Neutrophil (primary cell): ENCODE measurements around the gene SUPT3H.

Experiments
- H3K27ac ChIP-seq: fragments of 200-600 bp; sonication (generic); 2 replicates; pipeline ENCODE4 v1.5.1; 2016; ENCODE audit warnings: mild to moderate bottlenecking, moderate library complexity
- H3K27me3 ChIP-seq: fragments of 200-600 bp; sonication (generic); 2 replicates; pipeline ENCODE4 v1.6.0; 2016; ENCODE audit warnings: mild to moderate bottlenecking
- H3K36me3 ChIP-seq: fragments of 200-600 bp; sonication (generic); 2 replicates; pipeline ENCODE4 v1.5.1; 2017
- H3K4me1 ChIP-seq, 2 experiments: fragments of 200-600 bp in 1 of 2; sonication (generic) in 1 of 2; 1 replicate in 1 of 2; 2 replicates in 1 of 2; pipeline versions ENCODE4 v1.5.1 to v1.6.1; 2013 to 2016; ENCODE audit warnings: low read depth in 1 of 2, low read length in 1 of 2, mild to moderate bottlenecking in 1 of 2, moderate library complexity in 1 of 2; ENCODE audit not compliant: control insufficient read depth in 1 of 2, insufficient read depth in 1 of 2
- H3K4me3 ChIP-seq, 2 experiments: fragments of 200-600 bp in 1 of 2; sonication (generic) in 1 of 2; 1 replicate in 1 of 2; 2 replicates in 1 of 2; pipeline ENCODE4 v1.5.1; 2013 to 2016; ENCODE audit warnings: low read depth in 1 of 2, low read length in 1 of 2, mild to moderate bottlenecking in 1 of 2, moderate library complexity in 1 of 2
- H3K9me3 ChIP-seq: fragments of 200-600 bp; sonication (generic); 2 replicates; pipeline ENCODE4 v1.5.1; 2016
- TF ChIP-seq, protein P1 (sequence below): fragments of 200-600 bp; sonication (generic); IDR thresholded peaks from 2 replicates; pipeline ENCODE4 v1.5.1; 2016; ENCODE audit warnings: antibody characterized with exemption

Gene SUPT3H

DNA sequence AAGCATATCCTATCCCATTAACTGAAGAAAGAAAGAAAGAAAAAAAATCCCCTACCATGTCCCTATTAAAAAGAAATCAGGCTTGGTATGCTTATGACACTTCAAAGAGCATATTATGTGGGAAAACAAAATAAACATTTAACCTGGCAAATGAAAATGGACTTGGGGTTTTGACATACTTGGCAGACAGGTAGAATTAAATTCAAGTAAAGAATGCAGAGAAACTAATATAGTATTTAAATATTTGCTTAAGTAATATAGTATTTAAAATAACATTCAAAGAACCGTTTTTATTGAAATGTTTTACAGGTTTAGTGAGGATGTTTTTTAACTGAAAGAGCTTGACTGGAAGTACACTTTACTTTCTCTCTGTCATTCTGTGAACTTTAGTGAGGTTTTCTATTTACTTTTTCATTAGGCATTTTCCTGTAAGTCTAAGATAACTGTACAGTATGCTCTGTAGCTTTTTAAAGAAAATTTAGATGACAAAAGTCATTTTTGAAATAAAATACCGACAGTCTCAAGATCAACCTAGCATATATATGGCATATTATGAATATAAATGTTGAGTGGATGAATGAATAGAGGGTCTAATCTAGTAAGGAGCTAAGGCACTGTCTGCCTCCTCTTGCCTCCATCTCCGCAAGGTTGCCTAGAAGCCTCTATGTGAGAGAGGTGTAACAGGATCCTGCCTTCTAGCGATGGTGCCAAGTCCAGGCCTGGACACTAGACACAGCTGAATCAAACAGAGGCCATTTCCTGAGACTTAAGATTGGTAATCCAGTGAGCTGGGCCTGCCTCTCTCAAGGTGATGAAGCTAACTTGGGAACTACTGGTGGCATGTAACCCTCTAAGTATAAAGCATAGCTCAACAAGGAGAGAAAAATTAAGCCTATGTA is 394.0 kb downstream of the SUPT3H start:
- H3K4me3 ChIP-seq: no peak overlapping the region
- no peaks in the 10 kb centered on the region for H3K27me3 ChIP-seq
- H3K9me3 ChIP-seq: no peaks in the 10 kb centered on the region
- TF ChIP-seq, protein P1, sequence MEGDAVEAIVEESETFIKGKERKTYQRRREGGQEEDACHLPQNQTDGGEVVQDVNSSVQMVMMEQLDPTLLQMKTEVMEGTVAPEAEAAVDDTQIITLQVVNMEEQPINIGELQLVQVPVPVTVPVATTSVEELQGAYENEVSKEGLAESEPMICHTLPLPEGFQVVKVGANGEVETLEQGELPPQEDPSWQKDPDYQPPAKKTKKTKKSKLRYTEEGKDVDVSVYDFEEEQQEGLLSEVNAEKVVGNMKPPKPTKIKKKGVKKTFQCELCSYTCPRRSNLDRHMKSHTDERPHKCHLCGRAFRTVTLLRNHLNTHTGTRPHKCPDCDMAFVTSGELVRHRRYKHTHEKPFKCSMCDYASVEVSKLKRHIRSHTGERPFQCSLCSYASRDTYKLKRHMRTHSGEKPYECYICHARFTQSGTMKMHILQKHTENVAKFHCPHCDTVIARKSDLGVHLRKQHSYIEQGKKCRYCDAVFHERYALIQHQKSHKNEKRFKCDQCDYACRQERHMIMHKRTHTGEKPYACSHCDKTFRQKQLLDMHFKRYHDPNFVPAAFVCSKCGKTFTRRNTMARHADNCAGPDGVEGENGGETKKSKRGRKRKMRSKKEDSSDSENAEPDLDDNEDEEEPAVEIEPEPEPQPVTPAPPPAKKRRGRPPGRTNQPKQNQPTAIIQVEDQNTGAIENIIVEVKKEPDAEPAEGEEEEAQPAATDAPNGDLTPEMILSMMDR: no peak
- H3K4me1 ChIP-seq: no peaks in the 10 kb centered on the region
- H3K36me3 ChIP-seq: no peaks in the 10 kb centered on the region
- no peak overlapping the region for H3K27ac ChIP-seq

DNA sequence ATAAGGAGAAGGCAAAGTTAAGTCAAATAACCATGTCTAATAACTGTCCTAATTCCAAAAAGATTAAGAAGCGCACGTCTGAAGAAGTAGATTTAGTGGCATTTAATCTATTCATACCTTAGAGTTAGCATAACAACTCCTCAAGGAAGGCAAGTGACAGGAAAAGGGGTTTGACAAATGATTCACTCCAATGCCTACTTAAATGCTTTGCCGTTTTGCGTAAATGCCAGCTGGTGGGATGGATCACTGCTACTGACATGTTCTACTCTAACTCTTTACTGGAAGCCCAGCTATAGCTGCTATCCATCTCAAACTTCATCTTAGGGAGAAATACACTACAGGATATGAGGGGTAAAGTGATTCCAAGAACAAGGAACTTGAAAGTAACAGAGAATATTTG is 396.9 kb downstream of the SUPT3H start:
- no peak overlapping the region for H3K4me3 ChIP-seq
- TF ChIP-seq, protein P1: no peak
- H3K36me3 ChIP-seq: no peaks in the 10 kb centered on the region
- H3K27ac ChIP-seq: no peak overlapping the region
- H3K27me3 ChIP-seq: no peaks in the 10 kb centered on the region
- H3K9me3 ChIP-seq: no peaks in the 10 kb centered on the region
- no peaks in the 10 kb centered on the region for H3K4me1 ChIP-seq

DNA sequence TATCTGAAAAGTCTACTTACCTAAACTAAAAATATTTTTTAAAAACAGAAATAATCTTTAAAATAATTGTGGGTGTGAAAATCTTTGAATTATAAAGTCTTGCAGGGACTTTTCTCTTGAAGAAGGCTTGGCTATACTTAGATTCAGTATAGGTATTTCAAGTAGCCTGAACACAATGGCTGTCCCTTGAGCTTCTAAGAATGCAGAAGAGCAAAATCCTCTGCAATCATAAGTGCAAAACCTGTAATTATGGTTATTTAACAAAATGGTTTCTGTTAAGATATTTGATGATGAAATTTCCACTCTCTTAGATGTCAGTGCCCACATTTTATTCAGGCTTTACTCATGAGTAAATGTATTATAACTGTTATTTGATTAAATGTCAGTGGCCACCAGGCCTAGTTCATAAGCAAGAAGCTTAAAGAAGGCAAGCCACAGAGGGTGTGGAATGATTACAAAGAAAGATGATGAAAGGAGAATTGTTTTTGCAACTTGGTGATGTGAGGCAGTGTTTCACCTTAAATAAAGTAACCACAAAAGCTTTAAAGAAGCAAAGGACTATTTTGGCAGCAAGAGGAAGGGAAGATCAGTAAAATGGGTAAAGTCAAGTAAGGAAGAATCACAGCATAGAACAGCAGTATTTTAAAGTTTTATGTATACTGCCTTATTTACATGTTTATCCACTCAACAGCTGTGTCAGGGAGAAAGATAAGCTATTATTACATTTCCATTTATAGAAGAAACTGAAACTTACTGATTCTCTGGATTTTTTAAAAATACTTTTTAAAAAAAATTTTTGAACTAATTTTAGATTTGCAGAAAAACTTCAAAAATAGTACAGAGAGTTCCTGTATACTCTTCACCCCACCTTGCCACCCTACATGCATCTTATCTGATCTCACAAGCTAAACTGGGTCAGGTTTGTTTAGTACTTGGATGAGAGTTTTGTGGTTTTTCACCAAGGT is 400.8 kb downstream of the SUPT3H start:
- H3K27ac ChIP-seq: no peak overlapping the region
- TF ChIP-seq, protein P1: no peak

DNA sequence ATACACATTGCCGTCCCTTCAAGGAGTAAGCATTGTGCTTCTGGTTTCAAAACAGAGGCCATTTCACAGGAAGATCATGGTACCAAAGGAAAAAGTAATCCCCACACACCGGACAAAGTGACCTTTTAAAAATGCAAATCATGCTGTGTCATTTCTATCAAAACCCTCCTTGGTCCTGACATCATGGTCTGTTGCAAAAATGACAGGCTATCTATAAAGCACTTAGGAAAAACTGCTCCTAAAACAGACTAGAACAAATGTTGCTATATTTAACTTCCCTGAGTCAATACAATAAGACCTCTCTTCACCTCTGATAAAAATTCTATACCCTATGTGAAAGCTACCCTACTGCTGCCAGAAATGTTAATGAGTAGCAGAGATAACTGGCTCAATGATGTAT is 403.2 kb downstream of the SUPT3H start:
- no peaks in the 10 kb centered on the region for H3K9me3 ChIP-seq
- no peaks in the 10 kb centered on the region for H3K36me3 ChIP-seq
- H3K27ac ChIP-seq: no peak overlapping the region
- H3K4me3 ChIP-seq: no peak overlapping the region
- TF ChIP-seq, protein P1: no peak
- H3K4me1 ChIP-seq: no peaks in the 10 kb centered on the region
- no peaks in the 10 kb centered on the region for H3K27me3 ChIP-seq

More for the DNA sequence above, 400.8 kb downstream of the SUPT3H start:
- H3K4me3 ChIP-seq: no peak overlapping the region
- no peaks in the 10 kb centered on the region for H3K36me3 ChIP-seq
- H3K27me3 ChIP-seq: no peaks in the 10 kb centered on the region
- H3K9me3 ChIP-seq: no peaks in the 10 kb centered on the region
- H3K4me1 ChIP-seq: no peaks in the 10 kb centered on the region

DNA sequence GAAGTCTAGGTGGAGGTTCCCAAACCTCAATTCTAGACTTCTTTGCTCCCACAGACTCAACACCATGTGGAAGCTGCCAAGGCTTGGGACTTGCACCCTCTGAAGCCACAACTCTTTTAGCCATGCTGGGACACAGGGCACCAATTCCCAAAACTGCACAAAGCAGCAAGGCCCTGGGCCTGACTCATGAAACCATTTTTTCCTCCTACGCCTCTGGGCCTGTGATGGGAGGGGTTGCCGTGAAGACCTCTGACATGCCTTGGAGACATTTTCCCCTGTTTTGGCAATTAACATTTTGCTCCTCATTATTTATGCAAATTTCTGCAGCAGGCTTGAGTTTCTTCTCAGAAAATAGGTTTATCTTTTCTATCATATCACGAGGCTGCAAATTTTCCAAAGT is 405.0 kb downstream of the SUPT3H start:
- Histone ChIP-seq H3K36me3 (no peaks in the 10 kb centered on the region), H3K9me3 (no peaks in the 10 kb centered on the region), H3K27me3 (no peaks in the 10 kb centered on the region), H3K27ac (no peak overlapping the region), H3K4me3 (no peak overlapping the region), H3K4me1 (no peaks in the 10 kb centered on the region)
- TF ChIP-seq, protein P1: no peak
